Activated naive CD8-positive, alpha-beta T cell treated with anti-CD3 and anti-CD28 coated beads, Interleukin-2, amount 10 ng/mL, durations not matched to agents 7 days and 5 days (primary cell): ENCODE measurements around the gene PRDM5. TPM values are rescaled to one million over a fixed set of nuclear protein-coding genes. Genes with fewer than 3 reads are reported as not detected.

Source experiments
- ATAC-seq: fragments of 150-1000 bp; cut with Tn5 transposase; one replicate; pipeline ENCODE4 v1.10.0; 2021; ENCODE audit warnings: low read depth, moderate library complexity
- POLR2A ChIA-PET: fragments of 350-600 bp; sonication (Branson Sonifier 250); formaldehyde crosslinking; loops from one replicate; lab custom pipeline; 2021; ENCODE audit warnings: antibody characterized with exemption; lab: Charles Lee
- DNase-seq: peaks from one replicate; pipeline ENCODE4 v3.0.0; 2021
- H3K27ac Mint-ChIP-seq: one replicate; pipeline ENCODE4 v1.8.0; 2022; ENCODE audit warnings: mild to moderate bottlenecking, mixed read lengths
- H3K27me3 Mint-ChIP-seq: one replicate; pipeline ENCODE4 v1.8.0; 2022; ENCODE audit warnings: mild to moderate bottlenecking, moderate library complexity, mixed read lengths
- H3K36me3 Mint-ChIP-seq: one replicate; pipeline ENCODE4 v1.8.0; 2021; ENCODE audit warnings: mild to moderate bottlenecking, mixed read lengths
- H3K4me1 Mint-ChIP-seq: one replicate; pipeline ENCODE4 v1.8.0; 2021; ENCODE audit warnings: mixed read lengths
- H3K4me3 Mint-ChIP-seq: one replicate; pipeline ENCODE4 v1.8.0; 2022; ENCODE audit warnings: mild to moderate bottlenecking, moderate library complexity, mixed read lengths
- H3K9me3 Mint-ChIP-seq: one replicate; pipeline ENCODE4 v1.8.0; 2021; ENCODE audit warnings: mixed read lengths
- total RNA-seq, 2 experiments: library from RNA; stranded (reverse); gene quantifications; one replicate each; pipeline ENCODE4 v1.2.3, GENCODE V29; 2021

Gene PRDM5
- total RNA-seq, 2 experiments from 2014 or later: 0.26 to 0.58 TPM

- DNase-seq: no peak
- Mint-ChIP-seq H3K27ac (no peak overlapping the region), H3K36me3 (no peaks in the 10 kb centered on the region), H3K4me1 (peaks cover 3% of the 10 kb centered on the region), H3K9me3 (no peaks in the 10 kb centered on the region), H3K4me3 (no peak overlapping the region), H3K27me3 (no peaks in the 10 kb centered on the region)
- no peak for ATAC-seq
- POLR2A ChIA-PET: no interaction called here
Observed at GRCh38 chr4:120733054-120733453, 189.5 kb downstream of the PRDM5 start.

DNA sequence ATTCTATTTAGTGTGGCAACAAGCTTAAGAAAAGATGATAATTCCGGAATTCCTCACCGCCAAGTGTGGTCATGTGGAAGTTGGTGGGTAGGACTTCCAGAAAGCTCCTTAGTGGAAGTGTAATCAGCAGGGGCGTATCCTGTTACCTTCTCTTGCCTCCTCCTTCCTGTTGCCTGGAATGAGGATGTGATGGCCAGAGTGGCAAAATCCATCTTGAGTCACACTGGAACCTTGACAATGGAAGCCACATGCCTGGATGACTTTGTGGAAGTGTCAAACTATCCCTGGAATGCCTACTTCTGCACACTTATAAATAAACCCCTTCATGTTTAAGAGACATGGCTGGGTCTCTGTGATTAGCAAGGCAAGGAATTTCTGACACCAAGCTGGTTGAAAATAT is 191.0 kb downstream of the PRDM5 start:
- ATAC-seq (no peak), DNase-seq (no peak)
- Mint-ChIP-seq H3K4me1 (peaks cover 3% of the 10 kb centered on the region), H3K27me3 (no peaks in the 10 kb centered on the region), H3K4me3 (no peak overlapping the region), H3K9me3 (no peaks in the 10 kb centered on the region), H3K36me3 (no peaks in the 10 kb centered on the region), H3K27ac (no peak overlapping the region)
- POLR2A ChIA-PET: no interaction called here

DNA sequence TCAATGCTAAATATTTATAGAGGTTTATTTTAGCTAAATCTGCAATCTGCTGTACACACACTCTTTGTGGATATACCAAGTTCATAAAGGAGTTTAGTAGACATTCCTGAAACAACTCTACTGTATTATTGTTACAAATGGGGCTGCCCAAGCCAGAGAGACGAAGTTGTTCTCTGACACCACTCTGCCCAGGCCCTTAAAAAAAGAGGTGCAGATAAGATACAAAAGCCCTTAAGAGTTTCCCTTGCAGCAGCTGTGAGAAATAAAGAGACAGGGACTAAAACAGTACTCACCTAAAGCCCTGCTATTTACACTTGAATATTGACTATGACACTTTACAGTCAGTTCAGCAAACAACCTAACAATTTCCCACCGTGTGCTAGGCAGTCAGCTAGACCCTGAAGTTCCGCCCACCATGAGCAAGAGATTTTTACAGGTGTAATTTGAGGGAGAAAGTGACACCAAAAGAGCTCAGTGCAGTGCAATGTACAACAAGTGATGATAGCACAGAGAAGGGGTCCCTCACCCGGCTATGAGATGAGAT is 191.7 kb downstream of the PRDM5 start:
- H3K27me3 Mint-ChIP-seq: no peaks in the 10 kb centered on the region
- no peak overlapping the region for H3K4me3 Mint-ChIP-seq
- H3K27ac Mint-ChIP-seq: no peak overlapping the region
- no peaks in the 10 kb centered on the region for H3K36me3 Mint-ChIP-seq
- no peaks in the 10 kb centered on the region for H3K9me3 Mint-ChIP-seq
- DNase-seq (no peak), ATAC-seq (no peak)
- H3K4me1 Mint-ChIP-seq: peaks cover 3% of the 10 kb centered on the region
- POLR2A ChIA-PET: no interaction called here

DNA sequence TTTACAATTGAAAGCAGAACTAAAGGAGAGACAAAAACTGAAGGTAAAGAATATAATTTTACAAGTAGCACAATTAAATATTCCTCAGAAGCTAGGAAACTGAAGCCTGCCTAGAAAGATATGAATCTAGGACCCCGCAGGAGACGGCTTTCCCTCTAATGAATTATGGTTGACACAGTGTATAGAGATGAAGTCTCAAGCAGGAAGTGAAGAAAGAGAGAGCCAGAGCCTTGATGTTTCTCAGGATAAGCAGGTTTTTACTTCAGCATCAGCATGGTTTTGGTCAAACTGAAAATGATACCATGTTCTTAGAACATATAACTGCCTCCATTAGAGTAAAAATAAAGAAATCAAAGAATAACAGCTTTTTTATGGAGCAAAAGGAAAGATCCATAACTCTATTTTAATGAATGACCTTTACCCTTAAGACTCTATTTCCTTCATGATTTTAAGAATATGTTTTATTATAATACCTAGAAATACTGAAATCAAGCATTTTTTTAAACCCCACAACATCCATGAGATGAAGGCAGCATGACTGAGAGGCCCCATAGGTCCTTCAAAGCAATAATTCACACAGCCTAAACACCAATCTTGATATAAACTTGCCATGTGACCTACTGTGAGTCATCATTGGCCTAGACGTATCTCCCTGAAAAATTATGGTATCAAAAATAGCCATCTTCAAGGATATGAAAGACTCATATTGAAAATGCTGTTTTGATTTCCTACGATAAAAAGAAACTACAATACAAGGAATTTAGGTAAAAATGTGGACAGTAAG is 193.4 kb downstream of the PRDM5 start:
- no peak for DNase-seq
- POLR2A ChIA-PET: no interaction called here

DNA sequence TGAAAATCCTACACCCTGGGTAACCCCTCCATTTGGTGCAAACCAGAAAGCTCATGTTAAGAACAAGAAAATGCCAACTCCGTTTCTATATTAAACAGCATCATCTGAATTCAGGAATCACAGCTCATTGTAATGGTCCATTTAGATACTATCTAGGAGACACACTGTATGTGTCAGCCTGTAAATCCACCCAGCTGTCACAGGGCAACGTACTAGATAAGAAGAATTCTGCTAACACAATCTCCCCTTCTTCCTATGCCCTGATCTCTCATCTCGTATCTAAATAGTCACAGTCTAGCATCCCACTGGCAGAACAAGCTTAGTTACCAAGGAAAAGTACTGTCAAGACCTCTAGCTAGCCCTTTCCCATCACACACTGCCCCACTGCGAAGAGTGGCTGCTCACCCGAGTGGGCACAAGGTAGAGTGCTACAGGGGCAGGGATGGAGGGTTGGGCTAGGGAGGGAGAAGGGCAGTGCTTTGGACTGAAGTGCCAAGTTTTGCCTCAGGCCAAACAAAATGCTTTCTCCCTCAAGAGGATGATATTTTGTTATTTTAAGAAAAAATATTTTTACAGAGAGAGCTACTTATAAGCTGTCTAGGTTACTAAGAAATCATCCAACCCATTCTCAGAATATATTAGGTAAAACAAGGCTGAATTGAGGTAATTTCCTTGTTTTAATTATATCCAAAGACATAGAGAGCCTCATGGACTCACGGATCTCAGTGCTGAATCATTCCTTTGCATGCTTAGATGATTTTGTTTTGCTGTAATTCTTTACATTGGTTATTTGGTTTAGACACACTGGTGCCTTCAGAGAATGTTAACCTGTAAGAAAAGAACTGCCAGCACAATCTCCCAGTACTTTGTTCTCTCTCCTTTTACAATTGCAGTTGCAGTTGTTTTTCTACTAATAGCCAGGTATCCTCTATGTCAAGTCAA is 196.6 kb downstream of the PRDM5 start:
- ATAC-seq: no peak
- H3K4me1 Mint-ChIP-seq: peaks cover 3% of the 10 kb centered on the region
- H3K4me3 Mint-ChIP-seq: no peak overlapping the region
- no peaks in the 10 kb centered on the region for H3K27me3 Mint-ChIP-seq
- H3K27ac Mint-ChIP-seq: no peak overlapping the region
- no peaks in the 10 kb centered on the region for H3K9me3 Mint-ChIP-seq
- DNase-seq: no peak
- H3K36me3 Mint-ChIP-seq: no peaks in the 10 kb centered on the region
- POLR2A ChIA-PET: no interaction called here

More for the DNA sequence above, 193.4 kb downstream of the PRDM5 start:
- Mint-ChIP-seq H3K27ac (no peak overlapping the region), H3K9me3 (no peaks in the 10 kb centered on the region), H3K4me1 (peaks cover 3% of the 10 kb centered on the region), H3K4me3 (no peak overlapping the region), H3K36me3 (no peaks in the 10 kb centered on the region), H3K27me3 (no peaks in the 10 kb centered on the region)
- ATAC-seq: no peak

DNA sequence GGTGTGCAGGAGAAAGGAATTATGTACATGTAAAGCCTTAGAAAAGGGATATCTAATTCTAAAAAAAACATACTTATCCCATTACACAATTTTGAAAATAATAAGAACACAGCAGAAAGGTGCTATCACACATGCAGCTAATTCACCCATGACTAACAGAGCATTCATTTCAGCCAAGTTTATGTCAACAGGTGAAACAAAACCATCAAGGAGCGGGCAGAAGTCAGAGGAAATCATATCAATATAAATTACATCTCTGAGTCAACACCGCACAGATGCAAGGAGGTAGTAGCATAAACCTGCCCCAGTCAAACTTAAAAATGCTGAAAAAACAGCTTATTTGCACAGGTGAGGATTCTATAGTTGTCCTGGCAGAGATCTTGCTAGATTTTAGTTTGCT is 197.9 kb downstream of the PRDM5 start:
- Mint-ChIP-seq H3K4me1 (peaks cover 3% of the 10 kb centered on the region), H3K27me3 (no peaks in the 10 kb centered on the region), H3K9me3 (no peaks in the 10 kb centered on the region), H3K27ac (no peak overlapping the region), H3K4me3 (no peak overlapping the region), H3K36me3 (no peaks in the 10 kb centered on the region)
- ATAC-seq: no peak
- POLR2A ChIA-PET: no interaction called here
- no peak for DNase-seq

DNA sequence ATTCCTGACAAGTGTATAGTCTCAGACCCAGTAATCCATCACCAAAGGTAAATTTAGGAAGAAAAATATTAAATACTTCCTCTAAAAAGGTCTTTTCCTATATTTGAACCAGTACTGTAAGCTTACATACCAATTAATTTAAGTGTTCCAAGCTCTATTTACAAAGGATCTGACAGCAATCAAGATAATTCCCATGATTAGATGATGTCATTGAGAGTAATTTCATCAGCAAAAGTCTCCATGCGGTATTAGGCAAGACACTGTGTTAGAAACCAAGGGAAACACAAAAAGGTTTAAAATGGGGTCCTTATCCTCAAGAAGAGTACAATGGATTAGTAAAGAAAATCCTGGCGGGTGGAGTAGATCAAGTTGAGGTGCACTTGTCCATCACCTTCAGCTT is 198.5 kb downstream of the PRDM5 start:
- ATAC-seq (no peak), DNase-seq (no peak)
- H3K9me3 Mint-ChIP-seq: no peaks in the 10 kb centered on the region
- H3K4me1 Mint-ChIP-seq: peaks cover 3% of the 10 kb centered on the region
- no peaks in the 10 kb centered on the region for H3K36me3 Mint-ChIP-seq
- POLR2A ChIA-PET: no interaction called here
- no peak overlapping the region for H3K27ac Mint-ChIP-seq
- no peak overlapping the region for H3K4me3 Mint-ChIP-seq
- no peaks in the 10 kb centered on the region for H3K27me3 Mint-ChIP-seq

DNA sequence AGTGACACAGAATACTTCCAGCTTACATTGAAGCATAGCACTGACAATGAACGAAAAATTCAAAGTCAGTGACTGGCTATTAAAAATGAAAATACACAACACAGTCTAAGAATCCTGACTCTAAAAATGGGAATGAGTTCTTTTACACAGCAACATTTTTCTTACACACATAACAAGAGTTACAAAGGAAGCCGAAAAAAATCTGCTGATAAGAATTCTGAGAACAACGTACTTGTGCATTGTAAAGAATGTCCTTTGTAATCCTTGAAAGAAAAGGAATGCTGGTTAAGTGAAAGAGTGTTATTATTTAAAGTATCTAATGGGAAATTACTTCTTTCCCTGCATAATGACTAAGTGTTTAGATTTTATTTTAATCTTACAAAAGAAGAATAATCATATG is 199.4 kb downstream of the PRDM5 start:
- ATAC-seq (no peak), DNase-seq (no peak)
- no peak overlapping the region for H3K4me3 Mint-ChIP-seq
- no peaks in the 10 kb centered on the region for H3K9me3 Mint-ChIP-seq
- no peaks in the 10 kb centered on the region for H3K36me3 Mint-ChIP-seq
- no peak overlapping the region for H3K27ac Mint-ChIP-seq
- H3K27me3 Mint-ChIP-seq: no peaks in the 10 kb centered on the region
- POLR2A ChIA-PET: no interaction called here
- no peaks in the 10 kb centered on the region for H3K4me1 Mint-ChIP-seq

GRCh38 chr4:120722655-120723054 is 199.9 kb downstream of the PRDM5 start:
- POLR2A ChIA-PET: no interaction called here
- ATAC-seq (no peak), DNase-seq (no peak)
- no peak overlapping the region for H3K4me3 Mint-ChIP-seq
- no peaks in the 10 kb centered on the region for H3K4me1 Mint-ChIP-seq
- H3K27me3 Mint-ChIP-seq: no peaks in the 10 kb centered on the region
- no peaks in the 10 kb centered on the region for H3K9me3 Mint-ChIP-seq
- H3K27ac Mint-ChIP-seq: no peak overlapping the region
- no peaks in the 10 kb centered on the region for H3K36me3 Mint-ChIP-seq

DNA sequence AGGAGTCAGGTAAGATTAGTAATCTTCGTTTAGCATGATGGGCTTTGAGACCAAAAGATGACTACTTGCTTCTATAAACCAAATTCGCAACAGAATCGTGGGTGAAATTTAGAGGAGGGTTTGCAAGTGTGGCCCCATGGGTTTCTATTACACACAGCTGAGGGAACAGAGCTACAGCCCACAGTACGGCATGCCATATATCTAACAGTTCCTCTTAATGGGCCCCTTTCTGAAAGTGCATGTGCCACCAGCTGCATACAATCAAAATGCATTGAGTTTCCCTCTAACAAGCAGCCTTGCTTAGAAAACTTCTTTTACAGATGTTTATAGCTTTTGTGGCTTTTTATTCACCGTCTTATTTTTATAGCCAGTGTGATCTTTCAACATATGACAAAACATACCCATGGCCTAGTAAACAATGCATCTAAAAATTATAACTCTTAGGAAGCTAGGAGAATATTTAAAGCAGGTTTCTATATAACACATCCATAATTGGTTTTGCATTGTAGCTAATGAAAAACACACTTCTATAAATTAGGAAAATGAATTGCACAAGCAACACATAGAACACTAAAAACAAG is 202.1 kb downstream of the PRDM5 start:
- Mint-ChIP-seq H3K4me1 (no peaks in the 10 kb centered on the region), H3K9me3 (no peaks in the 10 kb centered on the region), H3K36me3 (no peaks in the 10 kb centered on the region), H3K27ac (no peak overlapping the region), H3K27me3 (no peaks in the 10 kb centered on the region), H3K4me3 (no peak overlapping the region)
- no peak for ATAC-seq
- DNase-seq: no peak
- POLR2A ChIA-PET: no interaction called here

DNA sequence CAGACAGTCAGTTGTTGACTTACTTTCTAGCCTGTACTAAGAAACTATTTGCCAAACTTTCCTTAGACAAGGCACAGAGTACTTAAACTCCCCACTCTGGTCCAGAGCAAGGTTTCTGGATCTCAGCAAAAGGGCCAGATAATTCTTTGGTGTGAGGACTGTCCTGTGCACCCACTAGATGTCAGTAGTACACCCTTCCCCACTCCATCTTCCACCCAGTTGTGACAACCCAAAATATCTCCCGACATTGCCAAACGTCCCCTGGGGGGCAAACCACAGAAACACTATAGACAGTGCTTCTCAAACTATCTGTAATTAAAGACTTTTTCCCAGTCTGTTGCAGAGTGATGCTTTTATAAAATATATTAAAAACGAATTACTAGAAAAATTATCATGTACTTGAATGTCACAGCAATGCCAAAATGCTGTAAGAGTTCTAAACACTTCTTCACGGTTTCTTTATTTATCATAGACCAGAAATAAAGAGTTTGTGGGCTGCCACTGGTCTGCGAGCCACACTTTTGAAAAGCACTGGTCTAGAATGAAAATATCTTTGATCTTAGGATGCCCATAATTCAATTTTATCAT is 203.5 kb downstream of the PRDM5 start:
- no peaks in the 10 kb centered on the region for H3K36me3 Mint-ChIP-seq
- H3K27ac Mint-ChIP-seq: no peak overlapping the region
- no peaks in the 10 kb centered on the region for H3K4me1 Mint-ChIP-seq
- no peak overlapping the region for H3K4me3 Mint-ChIP-seq
- DNase-seq (no peak), ATAC-seq (peak; percentile 76)
- H3K9me3 Mint-ChIP-seq: no peaks in the 10 kb centered on the region
- H3K27me3 Mint-ChIP-seq: peaks cover 5% of the 10 kb centered on the region
- POLR2A ChIA-PET: no interaction called here

- Mint-ChIP-seq H3K27me3 (peaks cover 8% of the 10 kb centered on the region), H3K36me3 (no peaks in the 10 kb centered on the region), H3K9me3 (peaks cover 2% of the 10 kb centered on the region), H3K4me3 (no peak overlapping the region), H3K4me1 (no peaks in the 10 kb centered on the region), H3K27ac (no peak overlapping the region)
- DNase-seq: no peak
- POLR2A ChIA-PET: no interaction called here
- ATAC-seq: no peak
Observed at GRCh38 chr4:120716346-120716745, 206.2 kb downstream of the PRDM5 start.

- H3K27ac Mint-ChIP-seq: no peak overlapping the region
- POLR2A ChIA-PET: no interaction called here
- peaks cover 8% of the 10 kb centered on the region for H3K27me3 Mint-ChIP-seq
- ATAC-seq: no peak
- peaks cover 1% of the 10 kb centered on the region for H3K36me3 Mint-ChIP-seq
- DNase-seq: no peak
- H3K4me1 Mint-ChIP-seq: no peaks in the 10 kb centered on the region
- peaks cover 4% of the 10 kb centered on the region for H3K9me3 Mint-ChIP-seq
- no peak overlapping the region for H3K4me3 Mint-ChIP-seq
Observed at GRCh38 chr4:120714417-120715010, 208.0 kb downstream of the PRDM5 start.
